ENCODE results near the gene PDHX. TPM values are rescaled to one million over a fixed set of nuclear protein-coding genes. Genes with fewer than 3 reads are reported as not detected.

The PDHX gene
- total RNA-seq, 1 experiment from 2014 or later = 26.0 TPM

- H3K9me2 ChIP-seq (replicated peaks; ENCODE audit: insufficient read depth, low read length) = no peaks in the 10 kb centered on the region
- peaks cover 13% of the 10 kb centered on the region; the same call in 1 of the 2 replicates for H3K36me3 ChIP-seq (ENCODE audit: insufficient read depth, low read length)
- no peak for DNase-seq
- no peak overlapping the region for H2AFZ ChIP-seq (ENCODE audit: low read length)
- no peak overlapping the region for H3K27ac ChIP-seq (ENCODE audit: low read length)
- H3K4me1 ChIP-seq (ENCODE audit: low read length) = no peaks in the 10 kb centered on the region
- no peaks in the 10 kb centered on the region for H3K27me3 ChIP-seq (ENCODE audit: low read length)
- no peaks in the 10 kb centered on the region for H4K20me1 ChIP-seq (ENCODE audit: insufficient read depth, low read depth, low read length)
- no peak overlapping the region for H3K4me3 ChIP-seq (ENCODE audit: low read length)
- no peak overlapping the region for H3K4me2 ChIP-seq (ENCODE audit: low read depth, low read length, poor library complexity, severe bottlenecking)
- no peaks in the 10 kb centered on the region for H3K9me3 ChIP-seq (ENCODE audit: low read length)
- no peak overlapping the region for H3K9ac ChIP-seq (ENCODE audit: low read length)
- H3K79me2 ChIP-seq (ENCODE audit: low read length) = peaks cover 10% of the 10 kb centered on the region; the same call in 1 of the 2 replicates
These were observed 60.2 kb downstream of the PDHX start for GRCh38 chr11:34976496-34977088.

GRCh38 chr11:34977089-34977912 is 60.9 kb downstream of the PDHX start:
- Histone ChIP-seq H3K4me3 (ENCODE audit: low read length) (no peak overlapping the region), H3K9me2 (replicated peaks; ENCODE audit: insufficient read depth, low read length) (no peaks in the 10 kb centered on the region), H3K4me1 (ENCODE audit: low read length) (no peaks in the 10 kb centered on the region), H2AFZ (ENCODE audit: low read length) (no peak overlapping the region), H3K4me2 (ENCODE audit: low read depth, low read length, poor library complexity, severe bottlenecking) (no peak overlapping the region), H4K20me1 (ENCODE audit: insufficient read depth, low read depth, low read length) (no peaks in the 10 kb centered on the region), H3K36me3 (ENCODE audit: insufficient read depth, low read length) (peaks cover 13% of the 10 kb centered on the region; the same call in 1 of the 2 replicates), H3K27ac (ENCODE audit: low read length) (no peak overlapping the region), H3K79me2 (ENCODE audit: low read length) (peaks cover 10% of the 10 kb centered on the region; the same call in 1 of the 2 replicates), H3K9me3 (ENCODE audit: low read length) (no peaks in the 10 kb centered on the region), H3K9ac (ENCODE audit: low read length) (no peak overlapping the region), H3K27me3 (ENCODE audit: low read length) (no peaks in the 10 kb centered on the region)
- no peak for DNase-seq

GRCh38 chr11:34978236-34979191 is 62.1 kb downstream of the PDHX start:
- Histone ChIP-seq H3K9me3 (ENCODE audit: low read length) (no peaks in the 10 kb centered on the region), H3K9me2 (replicated peaks; ENCODE audit: insufficient read depth, low read length) (no peaks in the 10 kb centered on the region), H3K79me2 (ENCODE audit: low read length) (peaks cover 5% of the 10 kb centered on the region; the same call in 1 of the 2 replicates), H3K27me3 (ENCODE audit: low read length) (no peaks in the 10 kb centered on the region), H3K4me3 (ENCODE audit: low read length) (no peak overlapping the region), H3K4me2 (ENCODE audit: low read depth, low read length, poor library complexity, severe bottlenecking) (no peak overlapping the region), H3K9ac (ENCODE audit: low read length) (no peak overlapping the region), H3K36me3 (ENCODE audit: insufficient read depth, low read length) (peaks cover 13% of the 10 kb centered on the region; the same call in 1 of the 2 replicates), H3K27ac (ENCODE audit: low read length) (no peak overlapping the region), H2AFZ (ENCODE audit: low read length) (no peak overlapping the region), H3K4me1 (ENCODE audit: low read length) (no peaks in the 10 kb centered on the region), H4K20me1 (ENCODE audit: insufficient read depth, low read depth, low read length) (no peaks in the 10 kb centered on the region)
- DNase-seq = no peak

- Histone ChIP-seq H3K79me2 (ENCODE audit: low read length) (no peaks in the 10 kb centered on the region), H3K36me3 (ENCODE audit: insufficient read depth, low read length) (peaks cover 4% of the 10 kb centered on the region; the same call in 1 of the 2 replicates), H3K9ac (ENCODE audit: low read length) (no peak overlapping the region), H3K4me1 (ENCODE audit: low read length) (0 out of 2 replicates have a peak, but pooled peaks cover 3% of the 10 kb centered on the region), H3K4me2 (ENCODE audit: low read depth, low read length, poor library complexity, severe bottlenecking) (no peak overlapping the region), H3K27ac (ENCODE audit: low read length) (no peak overlapping the region), H3K4me3 (ENCODE audit: low read length) (no peak overlapping the region), H3K9me2 (replicated peaks; ENCODE audit: insufficient read depth, low read length) (no peaks in the 10 kb centered on the region), H3K9me3 (ENCODE audit: low read length) (no peaks in the 10 kb centered on the region), H3K27me3 (ENCODE audit: low read length) (no peaks in the 10 kb centered on the region), H2AFZ (ENCODE audit: low read length) (no peak overlapping the region), H4K20me1 (ENCODE audit: insufficient read depth, low read depth, low read length) (no peaks in the 10 kb centered on the region)
- no peak for DNase-seq
These were observed 68.1 kb downstream of the PDHX start for GRCh38 chr11:34984514-34984913.

- Histone ChIP-seq H3K9me3 (ENCODE audit: low read length) (no peaks in the 10 kb centered on the region), H3K4me1 (ENCODE audit: low read length) (0 out of 2 replicates have a peak, but pooled peaks cover 3% of the 10 kb centered on the region), H3K4me3 (ENCODE audit: low read length) (no peak overlapping the region), H3K9me2 (replicated peaks; ENCODE audit: insufficient read depth, low read length) (no peaks in the 10 kb centered on the region), H3K36me3 (ENCODE audit: insufficient read depth, low read length) (no peaks in the 10 kb centered on the region; the same call in 1 of the 2 replicates), H3K9ac (ENCODE audit: low read length) (no peak overlapping the region), H3K79me2 (ENCODE audit: low read length) (no peaks in the 10 kb centered on the region), H2AFZ (ENCODE audit: low read length) (no peak overlapping the region), H3K27ac (ENCODE audit: low read length) (no peak overlapping the region), H3K4me2 (ENCODE audit: low read depth, low read length, poor library complexity, severe bottlenecking) (no peak overlapping the region), H4K20me1 (ENCODE audit: insufficient read depth, low read depth, low read length) (no peaks in the 10 kb centered on the region), H3K27me3 (ENCODE audit: low read length) (no peaks in the 10 kb centered on the region)
- DNase-seq = no peak
These were observed 70.6 kb downstream of the PDHX start for GRCh38 chr11:34986883-34987520.

- Histone ChIP-seq H3K9me2 (replicated peaks; ENCODE audit: insufficient read depth, low read length) (no peaks in the 10 kb centered on the region), H3K4me2 (ENCODE audit: low read depth, low read length, poor library complexity, severe bottlenecking) (no peak overlapping the region), H4K20me1 (ENCODE audit: insufficient read depth, low read depth, low read length) (no peaks in the 10 kb centered on the region), H3K27ac (ENCODE audit: low read length) (no peak overlapping the region), H3K27me3 (ENCODE audit: low read length) (no peaks in the 10 kb centered on the region), H3K9me3 (ENCODE audit: low read length) (no peaks in the 10 kb centered on the region), H3K4me1 (ENCODE audit: low read length) (0 out of 2 replicates have a peak, but pooled peaks cover 3% of the 10 kb centered on the region), H3K36me3 (ENCODE audit: insufficient read depth, low read length) (no peaks in the 10 kb centered on the region; the same call in 1 of the 2 replicates), H3K4me3 (ENCODE audit: low read length) (no peak overlapping the region), H3K9ac (ENCODE audit: low read length) (no peak overlapping the region), H3K79me2 (ENCODE audit: low read length) (no peaks in the 10 kb centered on the region), H2AFZ (ENCODE audit: low read length) (no peak overlapping the region)
- no peak for DNase-seq
These were observed 71.2 kb downstream of the PDHX start for GRCh38 chr11:34987617-34988016.

GRCh38 chr11:34988294-34989255 is 72.2 kb downstream of the PDHX start:
- Histone ChIP-seq H3K27me3 (ENCODE audit: low read length) (no peaks in the 10 kb centered on the region), H3K27ac (ENCODE audit: low read length) (no peak overlapping the region), H3K79me2 (ENCODE audit: low read length) (no peaks in the 10 kb centered on the region), H4K20me1 (ENCODE audit: insufficient read depth, low read depth, low read length) (no peaks in the 10 kb centered on the region), H2AFZ (ENCODE audit: low read length) (no peak overlapping the region), H3K9me2 (replicated peaks; ENCODE audit: insufficient read depth, low read length) (no peaks in the 10 kb centered on the region), H3K36me3 (ENCODE audit: insufficient read depth, low read length) (no peaks in the 10 kb centered on the region; the same call in 1 of the 2 replicates), H3K9ac (ENCODE audit: low read length) (no peak overlapping the region), H3K9me3 (ENCODE audit: low read length) (no peaks in the 10 kb centered on the region), H3K4me1 (ENCODE audit: low read length) (0 out of 2 replicates have a peak, but pooled peaks cover 3% of the 10 kb centered on the region), H3K4me3 (ENCODE audit: low read length) (no peak overlapping the region), H3K4me2 (ENCODE audit: low read depth, low read length, poor library complexity, severe bottlenecking) (no peak overlapping the region)
- DNase-seq = no peak
